Measurements from ENCODE around the gene MPC1L.
"Not testable (repeated sequence)": the region's sequence is repeated elsewhere in the genome, so short reads cannot be mapped to it uniquely, and the experiment has no call there.

The MPC1L gene

GRCh38 chrX:40580537-40581335 is 42.5 kb upstream of the MPC1L start, which contains the start of gene ATP6AP2:
TSS of gene ATP6AP2 (plus strand) at chrX:40580970. CDS start at chrX:40581066, 96 bp downstream.
- ChIA-PET POLR2A (interaction anchor here (0.6 to 1.0 kb wide), 2 partner anchors 37 to 43 kb away, joined by 3 to 4 read pairs; no protein-coding TSS in a partner anchor), CTCF (interaction anchor here (0.8 to 0.9 kb wide), 2 partner anchors 10 to 37 kb away, joined by 3 to 4 read pairs; no protein-coding TSS in a partner anchor)
- Histone ChIP-seq H3K4me1 (ENCODE audit: control extremely low read depth in 1 of 4, control insufficient read depth in 4 of 4, insufficient read depth in 4 of 4, low read length in 3 of 4) (peaks cover 0 to 13% (median 9%) of the 10 kb centered on the region in 4 experiments), H3K4me3 (ENCODE audit: control insufficient read depth in 1 of 7, extremely low read depth in 1 of 7, insufficient read depth in 4 of 7, low read depth in 2 of 7, low read length in 6 of 7) (peak within 1 kb of the TSS; percentile 46 to 89 (median 74)), H3K36me3 (ENCODE audit: control insufficient read depth in 4 of 4, insufficient read depth in 4 of 4, low read length in 3 of 4) (no peaks in the 10 kb centered on the region), H3K9me3 (ENCODE audit: control extremely low read depth in 1 of 5, control insufficient read depth in 4 of 5, insufficient read depth in 2 of 5, low read depth in 1 of 5, low read length in 4 of 5) (peaks cover 0 to 6% (median 0%) of the 10 kb centered on the region in 5 experiments), H3K27ac (ENCODE audit: insufficient read depth in 1 of 2, low read depth in 1 of 2, low read length in 2 of 2, poor library complexity in 1 of 2, severe bottlenecking in 2 of 2) (peak within 1 kb of the TSS in 1 of 2 experiments; percentile 82), H3K27me3 (replicated peaks in 2 of 5; ENCODE audit: control insufficient read depth in 4 of 5, insufficient read depth in 5 of 5, low read length in 4 of 5) (peaks cover 0 to 40% (median 0%) of the 10 kb centered on the region in 5 experiments)
- WGBS (ENCODE audit: insufficient coverage), result 37% methylated on average over 89 of the region's 89 CpGs
- DNase-seq, result peak; percentile 92 to 96 (median 96)

DNA sequence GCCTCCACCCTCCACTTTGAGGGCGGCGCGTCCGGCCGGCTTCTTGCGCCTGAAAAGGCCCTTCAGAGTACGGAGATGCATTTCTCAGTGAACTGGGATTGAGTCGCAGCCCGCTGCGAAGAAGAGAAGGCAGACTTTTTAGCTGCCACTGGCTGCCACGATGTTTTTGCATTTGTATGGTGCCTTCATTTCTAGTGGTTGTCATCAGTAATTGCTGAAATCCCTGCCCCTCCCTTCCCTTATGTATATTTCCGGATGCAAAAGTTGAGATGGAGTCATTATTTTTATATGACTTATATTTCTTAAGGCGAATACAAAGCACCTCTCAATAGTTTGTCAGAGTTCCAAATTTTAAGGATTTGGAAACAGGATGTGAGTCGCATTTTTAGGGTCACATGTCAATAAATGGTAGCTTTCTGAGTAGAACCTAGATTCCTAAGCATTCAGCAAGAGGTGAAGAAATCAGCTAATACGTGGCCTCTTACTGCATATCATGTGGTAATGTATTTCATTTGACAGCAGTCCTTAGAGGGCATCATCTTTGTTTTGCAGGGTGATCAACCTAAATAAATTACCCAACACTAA is 41.8 kb upstream of the MPC1L start:
- Histone ChIP-seq H3K4me1 (ENCODE audit: control extremely low read depth in 1 of 4, control insufficient read depth in 4 of 4, insufficient read depth in 4 of 4, low read length in 3 of 4) (peaks cover 0 to 13% (median 9%) of the 10 kb centered on the region in 4 experiments), H3K36me3 (ENCODE audit: control insufficient read depth in 4 of 4, insufficient read depth in 4 of 4, low read length in 3 of 4) (no peaks in the 10 kb centered on the region), H3K27ac (ENCODE audit: insufficient read depth in 1 of 2, low read depth in 1 of 2, low read length in 2 of 2, poor library complexity in 1 of 2, severe bottlenecking in 2 of 2) (peak overlapping the region in 1 of 2 experiments; percentile 82), H3K27me3 (replicated peaks in 2 of 5; ENCODE audit: control insufficient read depth in 4 of 5, insufficient read depth in 5 of 5, low read length in 4 of 5) (peaks cover 0 to 37% (median 0%) of the 10 kb centered on the region in 5 experiments), H3K4me3 (ENCODE audit: control insufficient read depth in 1 of 7, extremely low read depth in 1 of 7, insufficient read depth in 4 of 7, low read depth in 2 of 7, low read length in 6 of 7) (peak overlapping the region; percentile 46 to 89 (median 74)), H3K9me3 (ENCODE audit: control extremely low read depth in 1 of 5, control insufficient read depth in 4 of 5, insufficient read depth in 2 of 5, low read depth in 1 of 5, low read length in 4 of 5) (peaks cover 0 to 6% (median 0%) of the 10 kb centered on the region in 5 experiments)
- ChIA-PET CTCF (interaction anchor here (0.8 to 0.9 kb wide), 3 partner anchors 11 to 69 kb away, joined by 3 to 4 read pairs (median 3); no protein-coding TSS in a partner anchor), POLR2A (no interaction called here)
- peak in 2 of 3 donors; percentile 61 to 71 for DNase-seq
- 37% methylated on average over 12 of the region's 15 CpGs for WGBS (ENCODE audit: insufficient coverage)

DNA sequence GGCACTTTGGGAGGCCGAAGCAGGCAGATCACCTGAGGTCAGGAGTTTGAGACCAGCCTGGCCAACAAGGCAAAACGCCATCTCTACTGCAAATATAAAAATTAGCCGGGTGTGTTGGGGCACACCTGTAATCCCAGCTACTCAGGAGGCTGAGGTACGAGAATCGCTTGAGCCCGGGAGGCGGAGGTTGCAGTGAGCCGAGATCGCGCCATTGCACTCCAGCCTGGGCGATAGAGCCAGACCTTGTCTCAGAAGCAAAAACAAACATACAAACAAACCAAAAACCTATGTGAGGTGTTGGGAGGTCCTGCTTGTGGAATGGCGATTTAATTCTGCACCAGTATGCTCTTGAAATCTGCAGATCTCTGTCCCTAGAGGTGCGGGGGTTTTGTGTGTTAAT is 41.0 kb upstream of the MPC1L start:
- H3K27ac ChIP-seq (ENCODE audit: insufficient read depth in 1 of 2, low read depth in 1 of 2, low read length in 2 of 2, poor library complexity in 1 of 2, severe bottlenecking in 2 of 2); DNase-seq; H3K36me3 ChIP-seq (ENCODE audit: control insufficient read depth in 4 of 4, insufficient read depth in 4 of 4, low read length in 3 of 4); POLR2A ChIA-PET; H3K9me3 ChIP-seq (ENCODE audit: control extremely low read depth in 1 of 5, control insufficient read depth in 4 of 5, insufficient read depth in 2 of 5, low read depth in 1 of 5, low read length in 4 of 5): not testable (repeated sequence)
- CTCF ChIA-PET, result interaction anchor here (0.9 kb wide), 2 partner anchors 38 to 68 kb away, joined by 3 read pairs; no protein-coding TSS in a partner anchor
- Histone ChIP-seq H3K27me3 (replicated peaks in 2 of 5; ENCODE audit: control insufficient read depth in 4 of 5, insufficient read depth in 5 of 5, low read length in 4 of 5) (peaks cover 0 to 42% (median 0%) of the 10 kb centered on the region in 5 experiments), H3K4me3 (ENCODE audit: control insufficient read depth in 1 of 7, extremely low read depth in 1 of 7, insufficient read depth in 4 of 7, low read depth in 2 of 7, low read length in 6 of 7) (peak overlapping the region in 3 of 7 experiments; percentile 73 to 89 (median 74)), H3K4me1 (ENCODE audit: control extremely low read depth in 1 of 4, control insufficient read depth in 4 of 4, insufficient read depth in 4 of 4, low read length in 3 of 4) (peaks cover 0 to 13% (median 9%) of the 10 kb centered on the region in 4 experiments)
- 88% methylated on average over 5 of the region's 13 CpGs for WGBS (ENCODE audit: insufficient coverage)

DNA sequence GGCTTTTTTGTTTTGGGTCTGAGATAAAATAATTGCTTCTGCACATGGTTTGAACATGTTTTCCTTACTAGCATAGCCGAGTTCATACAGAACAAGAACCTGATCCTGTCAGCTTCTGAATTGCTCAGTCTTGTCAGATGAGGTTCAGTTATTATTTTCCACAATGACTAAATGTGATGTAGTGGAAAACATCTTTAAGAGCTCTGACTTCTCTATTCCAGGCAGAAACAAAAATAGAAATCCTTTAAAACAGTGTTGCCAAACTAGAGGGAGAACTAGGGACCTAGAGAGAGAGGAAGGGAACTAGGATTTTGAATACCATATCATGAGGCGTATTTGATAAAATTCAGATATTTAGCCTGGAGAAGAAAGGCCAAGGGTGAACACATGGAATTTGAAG is 40.4 kb upstream of the MPC1L start:
- CTCF ChIA-PET, result no interaction called here
- WGBS (ENCODE audit: insufficient coverage), result no CpG with 5 or more reads among the region's 2 CpGs
- DNase-seq, result no peak

DNA sequence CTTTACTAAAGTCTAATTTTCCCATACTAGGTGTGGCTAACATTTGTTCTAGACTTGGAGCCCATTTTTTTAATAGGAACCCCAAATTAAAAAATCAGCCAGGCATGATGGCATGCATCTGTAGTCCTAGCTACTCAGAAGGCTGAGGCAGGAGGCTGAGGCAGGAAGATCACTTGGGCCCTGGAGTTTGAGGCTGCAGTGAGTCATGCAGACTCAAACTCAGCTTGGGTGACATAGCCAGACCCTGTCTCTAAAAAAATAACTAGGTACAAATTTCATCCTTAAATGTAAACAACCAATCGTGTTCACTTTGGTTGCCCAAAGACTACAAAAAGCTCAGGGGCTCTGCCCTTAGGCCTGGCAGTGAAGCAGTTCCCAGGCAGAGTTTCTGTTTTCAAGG is 35.6 kb upstream of the MPC1L start:
- CTCF ChIA-PET; POLR2A ChIA-PET; H3K4me1 ChIP-seq (ENCODE audit: control extremely low read depth in 1 of 4, control insufficient read depth in 4 of 4, insufficient read depth in 4 of 4, low read length in 3 of 4); H3K4me3 ChIP-seq (ENCODE audit: control insufficient read depth in 1 of 7, extremely low read depth in 1 of 7, insufficient read depth in 4 of 7, low read depth in 2 of 7, low read length in 6 of 7); DNase-seq; H3K27ac ChIP-seq (ENCODE audit: insufficient read depth in 1 of 2, low read depth in 1 of 2, low read length in 2 of 2, poor library complexity in 1 of 2, severe bottlenecking in 2 of 2); H3K9me3 ChIP-seq (ENCODE audit: control extremely low read depth in 1 of 5, control insufficient read depth in 4 of 5, insufficient read depth in 2 of 5, low read depth in 1 of 5, low read length in 4 of 5): not testable (repeated sequence)
- Histone ChIP-seq H3K36me3 (ENCODE audit: control insufficient read depth in 4 of 4, insufficient read depth in 4 of 4, low read length in 3 of 4) (peaks cover 0 to 22% (median 3%) of the 10 kb centered on the region in 4 experiments), H3K27me3 (replicated peaks in 2 of 5; ENCODE audit: control insufficient read depth in 4 of 5, insufficient read depth in 5 of 5, low read length in 4 of 5) (peaks cover 0 to 19% (median 0%) of the 10 kb centered on the region in 5 experiments)
- 100% methylated on average over 1 of the region's 1 CpG for WGBS (ENCODE audit: insufficient coverage)

More for the DNA sequence above, 40.4 kb upstream of the MPC1L start:
- no peaks in the 10 kb centered on the region for H3K36me3 ChIP-seq (ENCODE audit: control insufficient read depth in 4 of 4, insufficient read depth in 4 of 4, low read length in 3 of 4)
- POLR2A ChIA-PET, result no interaction called here
- peaks cover 0 to 46% (median 0%) of the 10 kb centered on the region in 5 experiments for H3K27me3 ChIP-seq (replicated peaks in 2 of 5; ENCODE audit: control insufficient read depth in 4 of 5, insufficient read depth in 5 of 5, low read length in 4 of 5)
- H3K9me3 ChIP-seq (ENCODE audit: control extremely low read depth in 1 of 5, control insufficient read depth in 4 of 5, insufficient read depth in 2 of 5, low read depth in 1 of 5, low read length in 4 of 5), result peaks cover 0 to 6% (median 0%) of the 10 kb centered on the region in 5 experiments
- H3K27ac ChIP-seq (ENCODE audit: insufficient read depth in 1 of 2, low read depth in 1 of 2, low read length in 2 of 2, poor library complexity in 1 of 2, severe bottlenecking in 2 of 2), result no peak overlapping the region
- peaks cover 0 to 13% (median 9%) of the 10 kb centered on the region in 4 experiments for H3K4me1 ChIP-seq (ENCODE audit: control extremely low read depth in 1 of 4, control insufficient read depth in 4 of 4, insufficient read depth in 4 of 4, low read length in 3 of 4)
- H3K4me3 ChIP-seq (ENCODE audit: control insufficient read depth in 1 of 7, extremely low read depth in 1 of 7, insufficient read depth in 4 of 7, low read depth in 2 of 7, low read length in 6 of 7), result no peak overlapping the region

GRCh38 chrX:40589616-40590321 is 33.5 kb upstream of the MPC1L start:
- CTCF ChIA-PET, POLR2A ChIA-PET: not testable (repeated sequence)

More at GRCh38 chrX:40589616-40590321, 33.5 kb upstream of the MPC1L start:
- H3K9me3 ChIP-seq (ENCODE audit: control extremely low read depth in 1 of 5, control insufficient read depth in 4 of 5, insufficient read depth in 2 of 5, low read depth in 1 of 5, low read length in 4 of 5); H3K27ac ChIP-seq (ENCODE audit: insufficient read depth in 1 of 2, low read depth in 1 of 2, low read length in 2 of 2, poor library complexity in 1 of 2, severe bottlenecking in 2 of 2); H3K4me3 ChIP-seq (ENCODE audit: control insufficient read depth in 1 of 7, extremely low read depth in 1 of 7, insufficient read depth in 4 of 7, low read depth in 2 of 7, low read length in 6 of 7); DNase-seq; H3K4me1 ChIP-seq (ENCODE audit: control extremely low read depth in 1 of 4, control insufficient read depth in 4 of 4, insufficient read depth in 4 of 4, low read length in 3 of 4): not testable (repeated sequence)
- 95% methylated on average over 3 of the region's 6 CpGs for WGBS (ENCODE audit: insufficient coverage)
- H3K27me3 ChIP-seq (replicated peaks in 2 of 5; ENCODE audit: control insufficient read depth in 4 of 5, insufficient read depth in 5 of 5, low read length in 4 of 5), result peaks cover 0 to 19% (median 0%) of the 10 kb centered on the region in 5 experiments
- H3K36me3 ChIP-seq (ENCODE audit: control insufficient read depth in 4 of 4, insufficient read depth in 4 of 4, low read length in 3 of 4), result peaks cover 0 to 36% (median 7%) of the 10 kb centered on the region in 4 experiments

Measured in common myeloid progenitor, CD34-positive (primary cell).